A673 (cell line): ENCODE data around the gene TNKS2.

ENCODE experiments used
- EZH2 ChIP-seq: fragments of 200-600 bp; sonication (generic); IDR thresholded peaks from 2 replicates; pipeline ENCODE4 v1.6.1; 2017; ENCODE audit warnings: borderline replicate concordance, low read depth, mild to moderate bottlenecking, mixed read lengths, antibody characterized with exemption, low read length; ENCODE audit not compliant: poor library complexity, severe bottlenecking
- TF ChIP-seq, protein P1 (sequence below): fragments of 300-800, 200-600 bp; sonication (generic); conservative IDR thresholded peaks from 2 replicates; pipeline ENCODE4 v1.5.1; 2017; ENCODE audit warnings: low read depth, mild to moderate bottlenecking, antibody characterized with exemption, low read length, moderate library complexity, mixed read lengths

DNA sequence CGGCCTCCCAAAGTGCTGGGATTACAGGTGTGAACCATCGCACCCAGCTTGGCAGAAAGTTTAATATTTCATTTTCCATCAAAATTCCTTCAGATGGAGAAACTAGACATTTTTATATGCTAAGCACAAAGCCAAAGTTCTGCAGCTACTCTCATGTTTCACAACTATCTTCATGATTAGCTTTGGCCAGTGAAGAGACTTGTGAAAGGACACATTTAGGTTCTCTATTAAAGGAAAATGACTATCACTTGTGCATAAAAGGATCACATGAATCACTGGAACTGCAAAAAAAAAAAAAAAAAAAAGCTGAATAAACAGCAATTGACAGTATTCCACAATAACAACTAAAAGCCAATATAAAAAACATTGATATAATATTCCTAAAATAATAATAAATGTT, 94.8 kb downstream of the TNKS2 start:
- TF ChIP-seq, protein P1, sequence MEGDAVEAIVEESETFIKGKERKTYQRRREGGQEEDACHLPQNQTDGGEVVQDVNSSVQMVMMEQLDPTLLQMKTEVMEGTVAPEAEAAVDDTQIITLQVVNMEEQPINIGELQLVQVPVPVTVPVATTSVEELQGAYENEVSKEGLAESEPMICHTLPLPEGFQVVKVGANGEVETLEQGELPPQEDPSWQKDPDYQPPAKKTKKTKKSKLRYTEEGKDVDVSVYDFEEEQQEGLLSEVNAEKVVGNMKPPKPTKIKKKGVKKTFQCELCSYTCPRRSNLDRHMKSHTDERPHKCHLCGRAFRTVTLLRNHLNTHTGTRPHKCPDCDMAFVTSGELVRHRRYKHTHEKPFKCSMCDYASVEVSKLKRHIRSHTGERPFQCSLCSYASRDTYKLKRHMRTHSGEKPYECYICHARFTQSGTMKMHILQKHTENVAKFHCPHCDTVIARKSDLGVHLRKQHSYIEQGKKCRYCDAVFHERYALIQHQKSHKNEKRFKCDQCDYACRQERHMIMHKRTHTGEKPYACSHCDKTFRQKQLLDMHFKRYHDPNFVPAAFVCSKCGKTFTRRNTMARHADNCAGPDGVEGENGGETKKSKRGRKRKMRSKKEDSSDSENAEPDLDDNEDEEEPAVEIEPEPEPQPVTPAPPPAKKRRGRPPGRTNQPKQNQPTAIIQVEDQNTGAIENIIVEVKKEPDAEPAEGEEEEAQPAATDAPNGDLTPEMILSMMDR, result no peak
- no peak for TF ChIP-seq EZH2
